AG10803 (cell line): ENCODE data around the gene KITLG.
A peak's percentile ranks its signal among the peaks of the same experiment; 100 is the strongest.

Experiments used
- DNase-seq: peaks from one replicate; pipeline ENCODE4 v3.0.0; 2010; ENCODE audit warnings: low read depth
- H3K4me3 ChIP-seq: 2 replicates; pipeline ENCODE4 v1.5.1; 2011; ENCODE audit warnings: mild to moderate bottlenecking, low read length, control low read depth
- TF ChIP-seq, protein P1 (sequence below): conservative IDR thresholded peaks from 2 replicates; pipeline ENCODE4 v1.5.1; 2011; ENCODE audit warnings: mild to moderate bottlenecking, low read length, control low read depth, inconsistent platforms

Gene KITLG

GRCh38 chr12:88576866-88577265 lies 3.4 kb downstream of the KITLG start:
- H3K4me3 ChIP-seq = peak overlapping the region; percentile 87
- TF ChIP-seq, protein P1, sequence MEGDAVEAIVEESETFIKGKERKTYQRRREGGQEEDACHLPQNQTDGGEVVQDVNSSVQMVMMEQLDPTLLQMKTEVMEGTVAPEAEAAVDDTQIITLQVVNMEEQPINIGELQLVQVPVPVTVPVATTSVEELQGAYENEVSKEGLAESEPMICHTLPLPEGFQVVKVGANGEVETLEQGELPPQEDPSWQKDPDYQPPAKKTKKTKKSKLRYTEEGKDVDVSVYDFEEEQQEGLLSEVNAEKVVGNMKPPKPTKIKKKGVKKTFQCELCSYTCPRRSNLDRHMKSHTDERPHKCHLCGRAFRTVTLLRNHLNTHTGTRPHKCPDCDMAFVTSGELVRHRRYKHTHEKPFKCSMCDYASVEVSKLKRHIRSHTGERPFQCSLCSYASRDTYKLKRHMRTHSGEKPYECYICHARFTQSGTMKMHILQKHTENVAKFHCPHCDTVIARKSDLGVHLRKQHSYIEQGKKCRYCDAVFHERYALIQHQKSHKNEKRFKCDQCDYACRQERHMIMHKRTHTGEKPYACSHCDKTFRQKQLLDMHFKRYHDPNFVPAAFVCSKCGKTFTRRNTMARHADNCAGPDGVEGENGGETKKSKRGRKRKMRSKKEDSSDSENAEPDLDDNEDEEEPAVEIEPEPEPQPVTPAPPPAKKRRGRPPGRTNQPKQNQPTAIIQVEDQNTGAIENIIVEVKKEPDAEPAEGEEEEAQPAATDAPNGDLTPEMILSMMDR = no peak
- DNase-seq = no peak

- H3K4me3 ChIP-seq = no peak overlapping the region
- TF ChIP-seq, protein P1 = no peak
- no peak for DNase-seq
Measured at GRCh38 chr12:88575361-88575970, 4.8 kb downstream of the KITLG start.

DNA sequence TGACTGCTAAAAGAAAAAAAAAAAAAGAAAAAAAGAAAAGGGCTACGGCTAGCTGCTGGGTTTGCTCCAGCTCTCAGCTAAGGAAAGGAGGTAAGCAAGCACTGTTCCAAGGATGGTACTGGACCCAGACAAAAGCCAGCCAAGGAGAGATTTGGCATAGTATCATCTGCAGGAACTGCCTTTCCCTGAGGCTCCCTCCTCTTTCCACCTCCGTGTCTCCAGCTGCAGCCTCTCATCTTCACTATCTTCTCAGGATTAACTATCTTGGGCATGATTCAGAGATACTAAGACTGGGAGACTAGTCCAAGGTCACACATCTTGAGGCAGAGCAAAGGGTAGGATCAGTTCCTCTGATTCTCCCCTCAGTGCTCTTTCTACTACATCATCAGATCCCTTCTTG lies 6.0 kb downstream of the KITLG start:
- TF ChIP-seq, protein P1 = no peak
- no peak for DNase-seq
- H3K4me3 ChIP-seq = peak overlapping the region; percentile 8

DNA sequence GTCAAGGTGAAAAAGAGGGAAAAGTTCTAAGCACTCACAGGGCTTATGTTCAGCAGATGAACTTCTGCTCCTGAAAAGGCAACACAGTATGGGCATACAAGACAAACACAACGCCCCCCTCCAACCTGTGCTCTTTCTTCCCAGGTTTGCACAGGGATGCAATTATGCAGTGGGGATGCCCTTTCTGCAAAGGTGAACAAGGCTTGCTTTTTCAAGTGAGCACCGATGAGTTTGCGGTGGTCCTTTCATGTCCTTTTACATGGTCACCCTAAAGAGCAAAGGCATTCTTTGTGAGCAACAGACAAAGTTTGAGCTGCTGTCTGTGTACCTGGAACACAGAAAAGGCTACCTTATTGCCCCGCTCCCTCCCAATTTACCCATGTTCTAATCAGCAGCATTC lies 6.7 kb downstream of the KITLG start:
- TF ChIP-seq, protein P1 = no peak
- DNase-seq = no peak
- H3K4me3 ChIP-seq = no peak overlapping the region

DNA sequence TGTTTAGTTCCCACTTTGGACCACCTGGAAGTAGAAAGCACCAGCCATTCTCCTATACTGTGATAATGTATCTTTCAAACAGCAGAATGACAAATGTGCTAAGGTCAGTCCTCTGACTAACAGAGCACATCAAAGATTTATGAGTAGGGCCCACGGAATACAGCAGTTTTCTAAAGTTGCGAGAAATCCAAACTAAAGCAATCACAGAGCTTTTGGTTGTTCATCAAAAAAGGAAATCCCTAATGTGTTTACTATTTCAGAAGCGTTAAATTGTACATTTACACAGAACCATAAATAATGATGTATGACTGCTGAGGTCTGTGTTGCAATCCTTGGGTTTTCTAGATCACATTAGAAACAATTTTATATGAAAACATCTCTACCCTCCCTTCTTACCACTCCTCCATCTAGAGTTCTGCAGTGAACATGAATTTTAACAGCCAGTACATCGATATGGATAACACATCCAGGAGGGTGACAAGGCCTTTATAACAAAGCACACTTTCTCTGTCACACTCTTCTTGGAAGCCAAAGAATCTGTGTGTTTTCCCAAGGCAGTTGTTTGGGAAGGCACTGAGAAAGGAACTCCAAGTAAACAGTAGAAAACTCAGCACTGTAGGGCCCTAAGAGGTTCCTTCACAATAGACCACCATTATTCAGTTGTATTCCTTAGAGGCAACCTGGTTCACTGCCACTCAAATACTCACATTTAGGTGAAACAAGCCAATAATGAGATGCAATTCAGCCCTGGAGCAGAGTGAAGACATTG lies 7.3 kb downstream of the KITLG start:
- TF ChIP-seq, protein P1 = no peak
- no peak overlapping the region for H3K4me3 ChIP-seq
- DNase-seq = peak; percentile 53

GRCh38 chr12:88571543-88571942 lies 8.7 kb downstream of the KITLG start:
- DNase-seq = peak; percentile 89
- TF ChIP-seq, protein P1 = no peak
- no peak overlapping the region for H3K4me3 ChIP-seq

DNA sequence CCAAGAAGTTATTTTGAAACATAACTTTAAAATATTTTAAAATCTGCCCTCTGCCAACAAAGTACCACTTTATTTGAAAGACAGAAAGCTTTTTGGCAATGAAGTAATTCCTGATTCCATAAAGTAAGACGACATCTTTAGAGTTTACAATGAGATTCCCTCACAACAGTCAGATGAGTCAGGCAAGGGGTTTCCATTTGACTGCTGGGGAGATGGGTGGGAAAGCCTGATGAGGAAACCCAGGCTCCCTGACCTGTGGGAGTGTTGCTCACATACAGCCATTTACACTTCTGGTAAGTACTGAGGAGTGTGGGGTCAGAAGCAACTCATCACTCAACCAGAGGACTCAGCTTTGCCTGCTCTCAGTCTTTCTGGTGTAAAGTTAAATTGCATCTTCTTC lies 10.2 kb downstream of the KITLG start:
- H3K4me3 ChIP-seq = no peak overlapping the region
- TF ChIP-seq, protein P1 = no peak
- DNase-seq = no peak
